Naive thymus-derived CD8-positive, alpha-beta T cell (primary cell): ENCODE measurements around the gene KLHL35. TPM values are rescaled to one million over a fixed set of nuclear protein-coding genes. Genes with fewer than 3 reads are reported as not detected.
"Not testable (repeated sequence)": the region's sequence is repeated elsewhere in the genome, so short reads cannot be mapped to it uniquely, and the experiment has no call there.

Experiments used
- ATAC-seq, 2 donors: fragments of 150-1000 bp; cut with Tn5 transposase in 1 of 2; sonication (Bioruptor Pico), chemical (Tn5 transposase) in 1 of 2; 1 replicate in 1 of 2; 2 replicates in 1 of 2; pipeline ENCODE4 v1.10.0; 2021; ENCODE audit warnings: mild to moderate bottlenecking in 2 of 2, moderate library complexity in 2 of 2
- POLR2A ChIA-PET: fragments of 350-600 bp; sonication (Branson Sonifier 250); formaldehyde crosslinking; loops from one replicate; lab custom pipeline; 2021; ENCODE audit warnings: antibody characterized with exemption; lab: Charles Lee
- DNase-seq, 10 donors: peaks; one replicate each; pipeline versions ENCODE4 v3.0.0 to v3.0.0-alpha.2; 2020 to 2022
- H3K27ac Mint-ChIP-seq, 10 donors: one replicate each; pipeline ENCODE4 v1.8.0; 2020 to 2022; ENCODE audit warnings: mild to moderate bottlenecking in 10 of 10, mixed read lengths in 10 of 10, moderate library complexity in 4 of 10, inconsistent platforms in 1 of 10
- H3K27me3 Mint-ChIP-seq, 5 donors: one replicate each; pipeline ENCODE4 v1.8.0; 2021 to 2022; ENCODE audit warnings: mixed read lengths in 5 of 5
- H3K36me3 Mint-ChIP-seq, 3 donors: one replicate each; pipeline ENCODE4 v1.8.0; 2020 to 2022; ENCODE audit warnings: mixed read lengths in 3 of 3, mild to moderate bottlenecking in 2 of 3, inconsistent platforms in 1 of 3
- H3K4me1 Mint-ChIP-seq, 4 donors: one replicate each; pipeline ENCODE4 v1.8.0; 2021 to 2022; ENCODE audit warnings: mixed read lengths in 4 of 4
- H3K4me3 Mint-ChIP-seq, 10 donors: one replicate each; pipeline ENCODE4 v1.8.0; 2020 to 2022; ENCODE audit warnings: mild to moderate bottlenecking in 10 of 10, mixed read lengths in 10 of 10, moderate library complexity in 6 of 10, inconsistent platforms in 1 of 10
- H3K9me3 Mint-ChIP-seq, 9 donors: one replicate each; pipeline ENCODE4 v1.8.0; 2020 to 2022; ENCODE audit warnings: mixed read lengths in 9 of 9, mild to moderate bottlenecking in 3 of 9, inconsistent platforms in 1 of 9, moderate library complexity in 1 of 9
- polyA plus RNA-seq, 3 donors: library from polyadenylated mRNA; unstranded; fragments of 300-500 nt; fragmentation: Illumina TruSeq; gene quantifications; one replicate each; pipeline ENCODE4 v1.2.3, GENCODE V29; 2021
- total RNA-seq, 8 experiments: library from RNA in 2 of 8; stranded (reverse) in 2 of 8; gene quantifications; one replicate each; pipeline ENCODE4 v1.2.3 and lab custom pipeline; 2021 to 2026

The KLHL35 gene
- total and polyA plus RNA-seq, 5 experiments from 2014 or later, result 0.38 to 1.3 (median 0.74) TPM

GRCh38 chr11:75426720-75427086 lies 6.3 kb downstream of the KLHL35 start:
- Mint-ChIP-seq H3K27me3 (peaks cover 18 to 28% (median 20%) of the 10 kb centered on the region in 5 donors), H3K36me3 (peaks cover 1 to 8% (median 4%) of the 10 kb centered on the region in 3 donors), H3K9me3 (peaks cover 0 to 4% (median 0%) of the 10 kb centered on the region in 9 donors), H3K4me1 (peaks cover 14 to 31% (median 20%) of the 10 kb centered on the region in 4 donors), H3K27ac (no peak overlapping the region), H3K4me3 (no peak overlapping the region)
- ATAC-seq (no peak), DNase-seq (no peak)
- POLR2A ChIA-PET, result no interaction called here

GRCh38 chr11:75425422-75425821 lies 7.6 kb downstream of the KLHL35 start:
- Mint-ChIP-seq H3K4me1 (peaks cover 9 to 21% (median 12%) of the 10 kb centered on the region in 4 donors), H3K36me3 (peaks cover 1 to 11% (median 4%) of the 10 kb centered on the region in 3 donors), H3K27ac (no peak overlapping the region), H3K9me3 (peaks cover 0 to 2% (median 0%) of the 10 kb centered on the region in 9 donors), H3K27me3 (peaks cover 7 to 16% (median 9%) of the 10 kb centered on the region in 5 donors), H3K4me3 (no peak overlapping the region)
- ATAC-seq, result no peak
- POLR2A ChIA-PET, result interaction anchor here (0.6 kb wide), 2 partner anchors 107 to 144 kb away, joined by 3 to 5 read pairs; no protein-coding TSS in a partner anchor
- DNase-seq, result no peak

- Mint-ChIP-seq H3K4me3 (no peak overlapping the region), H3K27ac (peak overlapping the region in 1 of 10 donors; percentile 37), H3K9me3 (peaks cover 0 to under 1% (median 0%) of the 10 kb centered on the region in 9 donors), H3K36me3 (peaks cover 1 to 10% (median 2%) of the 10 kb centered on the region in 3 donors), H3K4me1 (peaks cover 7 to 18% (median 11%) of the 10 kb centered on the region in 4 donors), H3K27me3 (peaks cover 6 to 13% (median 8%) of the 10 kb centered on the region in 5 donors)
- POLR2A ChIA-PET, result no interaction called here
- DNase-seq (no peak), ATAC-seq (no peak)
Measured at GRCh38 chr11:75424396-75424795, 8.6 kb downstream of the KLHL35 start.

GRCh38 chr11:75423721-75424120 lies 9.3 kb downstream of the KLHL35 start:
- no peak for ATAC-seq
- Mint-ChIP-seq H3K4me1 (peaks cover 1 to 11% (median 5%) of the 10 kb centered on the region in 4 donors), H3K27me3 (peaks cover under 1 to 6% (median 1%) of the 10 kb centered on the region in 5 donors), H3K36me3 (peaks cover 0 to 9% (median 1%) of the 10 kb centered on the region in 3 donors), H3K9me3 (no peaks in the 10 kb centered on the region), H3K27ac (peak overlapping the region in 3 of 10 donors; percentile 27 to 69 (median 56)), H3K4me3 (no peak overlapping the region)
- DNase-seq, result no peak
- POLR2A ChIA-PET, result no interaction called here

- peak overlapping the region in 2 of 10 donors; percentile 42 to 69 for H3K27ac Mint-ChIP-seq
- ATAC-seq (no peak), DNase-seq (no peak)
- H3K4me1 Mint-ChIP-seq, result peaks cover 0 to 1% (median 0%) of the 10 kb centered on the region in 4 donors
- peaks cover 0 to 12% (median 1%) of the 10 kb centered on the region in 3 donors for H3K36me3 Mint-ChIP-seq
- POLR2A ChIA-PET, result no interaction called here
- H3K9me3 Mint-ChIP-seq, result no peaks in the 10 kb centered on the region
- no peak overlapping the region for H3K4me3 Mint-ChIP-seq
- peaks cover 0 to 2% (median 0%) of the 10 kb centered on the region in 5 donors for H3K27me3 Mint-ChIP-seq
Measured at GRCh38 chr11:75422248-75423231, 10.5 kb downstream of the KLHL35 start.

- POLR2A ChIA-PET, result no interaction called here
- H3K27ac Mint-ChIP-seq, result peak overlapping the region in 1 of 10 donors; percentile 69
- H3K36me3 Mint-ChIP-seq, result peaks cover 0 to 15% (median 1%) of the 10 kb centered on the region in 3 donors
- no peaks in the 10 kb centered on the region for H3K27me3 Mint-ChIP-seq
- peaks cover 0 to 1% (median 0%) of the 10 kb centered on the region in 4 donors for H3K4me1 Mint-ChIP-seq
- no peak for ATAC-seq
- DNase-seq, result no peak
- H3K9me3 Mint-ChIP-seq, result no peaks in the 10 kb centered on the region
- no peak overlapping the region for H3K4me3 Mint-ChIP-seq
Measured at GRCh38 chr11:75421902-75422247, 11.1 kb downstream of the KLHL35 start.

- POLR2A ChIA-PET, result no interaction called here
- H3K4me1 Mint-ChIP-seq, result peaks cover 0 to 1% (median 0%) of the 10 kb centered on the region in 4 donors
- H3K27me3 Mint-ChIP-seq, result no peaks in the 10 kb centered on the region
- no peak for DNase-seq
- H3K9me3 Mint-ChIP-seq, result no peaks in the 10 kb centered on the region
- peak overlapping the region in 2 of 10 donors; percentile 73 to 91 for H3K27ac Mint-ChIP-seq
- ATAC-seq, result no peak
- no peak overlapping the region for H3K4me3 Mint-ChIP-seq
- peaks cover 0 to 20% (median 5%) of the 10 kb centered on the region in 3 donors for H3K36me3 Mint-ChIP-seq
Measured at GRCh38 chr11:75421035-75421602, 11.9 kb downstream of the KLHL35 start.

GRCh38 chr11:75420224-75421034 lies 12.6 kb downstream of the KLHL35 start:
- Mint-ChIP-seq H3K27me3 (no peaks in the 10 kb centered on the region), H3K4me1 (peaks cover 0 to 1% (median 0%) of the 10 kb centered on the region in 4 donors), H3K27ac (peak overlapping the region in 4 of 10 donors; percentile 11 to 91 (median 28)), H3K4me3 (no peak overlapping the region), H3K9me3 (no peaks in the 10 kb centered on the region), H3K36me3 (peaks cover 0 to 24% (median 6%) of the 10 kb centered on the region in 3 donors)
- no peak for ATAC-seq
- POLR2A ChIA-PET, result interaction anchor here (1.8 kb wide), 1 partner anchor 10 kb away, joined by 4 read pairs; no protein-coding TSS in a partner anchor
- no peak for DNase-seq

- Mint-ChIP-seq H3K27me3 (no peaks in the 10 kb centered on the region), H3K27ac (no peak overlapping the region), H3K36me3 (peaks cover 0 to 45% (median 8%) of the 10 kb centered on the region in 3 donors), H3K4me1 (peaks cover 0 to 5% (median 2%) of the 10 kb centered on the region in 4 donors), H3K4me3 (no peak overlapping the region), H3K9me3 (no peaks in the 10 kb centered on the region)
- POLR2A ChIA-PET, result interaction anchor here (1.2 kb wide), 1 partner anchor 14 kb away, joined by 3 read pairs; no protein-coding TSS in a partner anchor
- ATAC-seq (no peak), DNase-seq (no peak)
Measured at GRCh38 chr11:75413864-75414263, 19.1 kb downstream of the KLHL35 start.

GRCh38 chr11:75413146-75413545 lies 19.9 kb downstream of the KLHL35 start:
- H3K9me3 Mint-ChIP-seq, H3K27ac Mint-ChIP-seq, ATAC-seq, DNase-seq, H3K27me3 Mint-ChIP-seq, H3K4me1 Mint-ChIP-seq, POLR2A ChIA-PET, H3K4me3 Mint-ChIP-seq: not testable (repeated sequence)
- H3K36me3 Mint-ChIP-seq, result peaks cover 0 to 49% (median 8%) of the 10 kb centered on the region in 3 donors

GRCh38 chr11:75409971-75410370 lies 23.0 kb downstream of the KLHL35 start:
- not testable (repeated sequence) for ATAC-seq
- Mint-ChIP-seq H3K4me1 (peaks cover 6 to 17% (median 12%) of the 10 kb centered on the region in 4 donors), H3K36me3 (peaks cover 3 to 62% (median 6%) of the 10 kb centered on the region in 3 donors)

GRCh38 chr11:75408957-75409219 lies 24.1 kb downstream of the KLHL35 start:
- POLR2A ChIA-PET, result no interaction called here
- no peak for ATAC-seq
- Mint-ChIP-seq H3K4me1 (peaks cover 10 to 27% (median 18%) of the 10 kb centered on the region in 4 donors), H3K9me3 (no peaks in the 10 kb centered on the region), H3K36me3 (peaks cover 3 to 67% (median 13%) of the 10 kb centered on the region in 3 donors), H3K4me3 (no peak overlapping the region), H3K27me3 (no peaks in the 10 kb centered on the region), H3K27ac (no peak overlapping the region)
- no peak for DNase-seq

More at GRCh38 chr11:75409971-75410370, 23.0 kb downstream of the KLHL35 start:
- H3K27ac Mint-ChIP-seq, POLR2A ChIA-PET, H3K27me3 Mint-ChIP-seq, H3K9me3 Mint-ChIP-seq, H3K4me3 Mint-ChIP-seq, DNase-seq: not testable (repeated sequence)
